ENCODE results near the gene PANK1. TPM values are rescaled to one million over a fixed set of nuclear protein-coding genes. Genes with fewer than 3 reads are reported as not detected.

The PANK1 gene
- total and polyA plus RNA-seq, 2 donors (not counting 3 experiments of a cell fraction or from before 2014, with no cell fraction given): 2.0 to 6.3 TPM

GRCh38 chr10:89622151-89622550, 22.9 kb downstream of the PANK1 start:
- CTCF ChIA-PET: interaction anchor here (1.3 kb wide), 1 partner anchor 9 kb away, joined by 3 read pairs; no protein-coding TSS in a partner anchor
- H4K20me1 ChIP-seq (replicated peaks; ENCODE audit: control insufficient read depth, extremely low read depth, insufficient read depth, low read length): no peaks in the 10 kb centered on the region
- no peaks in the 10 kb centered on the region for H3K9me1 ChIP-seq (replicated peaks; ENCODE audit: control insufficient read depth, extremely low read depth, insufficient read depth, low read length)
- no peaks in the 10 kb centered on the region for H3K9me3 ChIP-seq (replicated peaks; ENCODE audit: control insufficient read depth, insufficient read depth, low read length)
- intact Hi-C loops (cut with micrococcal nuclease) (no loop called here), dilution Hi-C loops (cut with MboI; ENCODE audit: extremely low pct_ligation_motif_present, low sequenced_read_pairs) (no loop called here)
- no peak overlapping the region for H3K4me3 ChIP-seq (replicated peaks in 1 of 3; ENCODE audit: insufficient read depth in 1 of 3, low read depth in 1 of 3, low read length in 3 of 3)
- no peaks in the 10 kb centered on the region for H3K79me2 ChIP-seq (ENCODE audit: control insufficient read depth, insufficient read depth, low read length)
- H3K9ac ChIP-seq (replicated peaks; ENCODE audit: extremely low read depth, insufficient read depth, low read length): no peak overlapping the region
- no TSS peak for BruUV-seq (replicated peaks)
- no peak overlapping the region for H2AFZ ChIP-seq (ENCODE audit: low read depth, low read length)
- DNase-seq (ENCODE audit: low read depth, low spot score): no peak
- no peaks in the 10 kb centered on the region for H3K36me3 ChIP-seq (ENCODE audit: control insufficient read depth in 2 of 2, extremely low read depth in 1 of 2, insufficient read depth in 2 of 2, low read length in 2 of 2)
- no peak overlapping the region for H3K4me2 ChIP-seq (ENCODE audit: insufficient read depth, low read length)
- POLR2A ChIA-PET: no interaction called here
- no peak overlapping the region for H3K27ac ChIP-seq (ENCODE audit: insufficient read depth, low read depth, low read length)
- no peak for TF ChIP-seq GATA2 (IDR thresholded peaks at IDR 0.05; ENCODE audit: insufficient read depth, insufficient read length, low read depth, low read length)
- no peak for TF ChIP-seq FOS (IDR thresholded peaks at IDR 0.05; ENCODE audit: borderline replicate concordance, insufficient read depth, low read length)
- TF ChIP-seq POLR2A (IDR thresholded peaks at IDR 0.05; ENCODE audit: low read depth, low read length): no peak
- TF ChIP-seq JUN (IDR thresholded peaks at IDR 0.05; ENCODE audit: borderline replicate concordance, insufficient read depth, insufficient read length, low read depth): no peak
- no peak for TF ChIP-seq CTCF (IDR thresholded peaks at IDR 0.05; ENCODE audit: extremely low read depth in 1 of 2, insufficient read depth in 1 of 2, low read depth in 1 of 2, low read length in 2 of 2)
- TF ChIP-seq POLR2AphosphoS5 (IDR thresholded peaks at IDR 0.05; ENCODE audit: insufficient read depth, low read depth, low read length): no peak
- TF ChIP-seq EZH2 (IDR thresholded peaks at IDR 0.05; ENCODE audit: borderline replicate concordance, low read depth, low read length, severe bottlenecking): no peak
- TF ChIP-seq MAX (IDR thresholded peaks at IDR 0.05; ENCODE audit: insufficient read depth, insufficient read length): no peak
- TF ChIP-seq MYC (IDR thresholded peaks at IDR 0.05; ENCODE audit: low read depth, low read length): no peak
- no peaks in the 10 kb centered on the region for H3K4me1 ChIP-seq (ENCODE audit: control insufficient read depth, extremely low read depth, insufficient read depth, low read length)
- FAIRE-seq: no peak
- no peaks in the 10 kb centered on the region for H3K27me3 ChIP-seq (ENCODE audit: control insufficient read depth in 2 of 2, insufficient read depth in 2 of 2, low read length in 2 of 2)

Measured in endothelial cell of umbilical vein (primary cell).